Muscle of leg (tissue), 11 donors: Measurements from ENCODE around the gene PLAAT1. TPM values are rescaled to one million over a fixed set of nuclear protein-coding genes. Genes with fewer than 3 reads are reported as not detected.

ENCODE experiments used
- DNase-seq: peaks from one replicate; pipeline ENCODE4 v3.0.0; 2013
- H3K27ac ChIP-seq: one replicate; pipeline ENCODE4 v1.5.1; 2013; ENCODE audit warnings: mild to moderate bottlenecking, low read length, control low read depth
- H3K27me3 ChIP-seq: one replicate; pipeline ENCODE4 v1.6.1; 2013; ENCODE audit warnings: low read length; ENCODE audit not compliant: control insufficient read depth, insufficient read depth
- H3K36me3 ChIP-seq: one replicate; pipeline ENCODE4 v1.6.1; 2013; ENCODE audit warnings: low read length; ENCODE audit not compliant: control insufficient read depth, insufficient read depth
- H3K4me1 ChIP-seq: one replicate; pipeline ENCODE4 v1.6.1; 2013; ENCODE audit warnings: low read length; ENCODE audit not compliant: control insufficient read depth, insufficient read depth
- H3K4me3 ChIP-seq: one replicate; pipeline ENCODE4 v1.5.1; 2013; ENCODE audit warnings: low read length, control low read depth
- H3K9me3 ChIP-seq: replicated peaks from 2 replicates; pipeline ENCODE4 v1.6.1; 2013; ENCODE audit warnings: low read depth, low read length; ENCODE audit not compliant: control insufficient read depth
- WGBS: methylation state at CpG from one replicate; pipeline ENCODE4 v1.1.5; 2013; ENCODE audit warnings: missing lambda C conversion rate; ENCODE audit not compliant: insufficient coverage; 5-methylcytosine and 5-hydroxymethylcytosine counted together
- polyA plus RNA-seq, 8 donors: library from polyadenylated mRNA; unstranded; fragments of 120-200 nt; gene quantifications; one replicate each; pipeline versions ENCODE4 v1.2.1 to v1.2.3, GENCODE V29; 2013; ENCODE audit warnings: inconsistent platforms in 1 of 8, low replicate concordance in 1 of 8; ENCODE audit not compliant: insufficient read length in 8 of 8, insufficient read depth in 1 of 8
- total RNA-seq: library from RNA; stranded (reverse); fragments of 120-200 nt; gene quantifications from one replicate; pipeline ENCODE4 v1.2.4, GENCODE V29; 2013

The PLAAT1 gene
- total and polyA plus RNA-seq, 9 donors: 11.5 to 26.3 (median 21.1) TPM

DNA sequence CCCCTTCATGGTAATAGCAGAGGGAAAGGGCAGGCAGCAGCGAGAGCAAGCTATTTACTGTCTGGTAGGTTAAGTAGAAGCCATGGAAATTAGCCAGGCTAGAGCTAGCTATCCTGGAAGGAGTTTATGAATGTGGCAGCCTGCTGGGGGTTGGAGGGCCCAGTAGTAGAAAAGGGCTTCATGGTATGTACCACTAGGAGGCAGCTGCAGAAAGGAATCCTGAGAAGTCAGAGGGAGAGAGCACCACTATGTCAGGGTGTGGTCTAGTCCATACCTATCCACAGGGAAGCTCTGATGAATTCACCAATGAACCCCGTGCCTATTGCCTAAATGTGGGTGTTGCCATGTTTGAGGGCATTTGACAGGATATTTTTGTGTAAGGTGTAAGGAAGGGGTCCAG, 55.0 kb downstream of the PLAAT1 start:
- Histone ChIP-seq H3K9me3 (peaks cover 4% of the 10 kb centered on the region), H3K36me3 (no peaks in the 10 kb centered on the region), H3K27me3 (no peaks in the 10 kb centered on the region), H3K4me1 (no peaks in the 10 kb centered on the region), H3K27ac (no peak overlapping the region), H3K4me3 (no peak overlapping the region)
- no peak for DNase-seq
- 63% methylated on average over 1 of the region's 2 CpGs for WGBS

DNA sequence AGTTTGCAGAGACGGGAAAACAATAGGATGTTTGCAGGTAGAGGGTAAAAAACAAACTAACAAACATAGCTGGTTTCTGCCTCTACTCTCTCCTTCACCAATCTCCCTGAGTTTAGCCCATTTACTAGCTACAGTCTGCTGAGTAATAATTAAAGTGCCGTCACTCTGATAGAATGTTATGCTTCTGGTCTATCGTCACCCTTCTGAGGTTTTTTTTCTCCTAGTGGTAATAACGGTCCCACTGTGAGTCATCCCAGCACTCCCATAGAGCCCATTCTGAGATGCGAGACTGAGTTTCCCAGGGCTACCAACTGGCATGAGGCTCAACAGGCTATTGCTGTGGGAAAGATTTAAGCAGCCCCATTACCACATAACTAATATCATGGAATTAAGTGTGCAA, 56.4 kb downstream of the PLAAT1 start:
- H3K27me3 ChIP-seq: no peaks in the 10 kb centered on the region
- no peaks in the 10 kb centered on the region for H3K4me1 ChIP-seq
- no peaks in the 10 kb centered on the region for H3K9me3 ChIP-seq
- no peak overlapping the region for H3K4me3 ChIP-seq
- no peaks in the 10 kb centered on the region for H3K36me3 ChIP-seq
- 92% methylated on average over 2 of the region's 5 CpGs for WGBS
- no peak overlapping the region for H3K27ac ChIP-seq
- no peak for DNase-seq

DNA sequence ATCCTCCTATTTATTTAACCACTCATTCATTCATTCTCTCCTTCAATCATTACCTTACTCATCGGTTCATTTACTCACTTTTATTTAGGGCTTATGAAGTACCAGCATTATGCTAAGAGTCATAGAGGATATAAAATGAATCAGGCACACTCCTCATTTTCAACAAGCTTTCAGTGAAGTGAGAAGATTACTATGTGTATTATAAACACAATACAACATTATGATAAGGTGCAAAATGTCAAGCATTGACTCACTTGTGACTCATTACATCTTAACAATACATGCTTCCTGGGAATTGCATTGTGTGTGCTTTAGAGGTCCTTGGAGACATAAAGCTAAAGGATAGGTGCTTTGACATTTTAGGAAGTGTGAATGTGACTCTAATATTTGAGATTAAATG, 60.4 kb downstream of the PLAAT1 start:
- no CpG with 5 or more reads among the region's 1 CpG for WGBS
- no peaks in the 10 kb centered on the region for H3K36me3 ChIP-seq

DNA sequence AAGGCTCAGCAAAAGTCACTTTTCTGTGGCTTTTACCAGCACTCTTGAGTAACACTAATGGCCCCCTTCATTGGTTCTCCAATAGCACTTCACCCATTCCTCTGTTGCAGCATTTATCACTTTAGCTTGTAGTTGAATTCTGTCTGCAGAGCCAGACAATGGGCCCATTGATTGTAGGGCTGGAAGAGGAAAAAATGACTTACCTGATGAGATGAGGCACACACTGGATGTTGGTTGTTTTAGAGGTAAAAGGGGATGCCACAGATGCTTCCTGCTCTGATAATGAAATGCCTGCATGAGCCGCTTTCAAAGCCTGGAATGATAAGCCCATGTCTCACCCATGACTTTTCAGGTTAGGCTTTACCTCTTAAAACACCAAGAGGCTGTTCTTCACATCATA, 64.3 kb downstream of the PLAAT1 start:
- H3K9me3 ChIP-seq: no peaks in the 10 kb centered on the region
- no peaks in the 10 kb centered on the region for H3K36me3 ChIP-seq
- no peak overlapping the region for H3K4me3 ChIP-seq
- no peak for DNase-seq
- no peaks in the 10 kb centered on the region for H3K4me1 ChIP-seq
- H3K27ac ChIP-seq: no peak overlapping the region
- no CpG with 5 or more reads among the region's 1 CpG for WGBS
- H3K27me3 ChIP-seq: no peaks in the 10 kb centered on the region

More for the DNA sequence above, 60.4 kb downstream of the PLAAT1 start:
- Histone ChIP-seq H3K27ac (no peak overlapping the region), H3K9me3 (no peaks in the 10 kb centered on the region), H3K4me3 (no peak overlapping the region), H3K4me1 (no peaks in the 10 kb centered on the region), H3K27me3 (no peaks in the 10 kb centered on the region)
- no peak for DNase-seq

DNA sequence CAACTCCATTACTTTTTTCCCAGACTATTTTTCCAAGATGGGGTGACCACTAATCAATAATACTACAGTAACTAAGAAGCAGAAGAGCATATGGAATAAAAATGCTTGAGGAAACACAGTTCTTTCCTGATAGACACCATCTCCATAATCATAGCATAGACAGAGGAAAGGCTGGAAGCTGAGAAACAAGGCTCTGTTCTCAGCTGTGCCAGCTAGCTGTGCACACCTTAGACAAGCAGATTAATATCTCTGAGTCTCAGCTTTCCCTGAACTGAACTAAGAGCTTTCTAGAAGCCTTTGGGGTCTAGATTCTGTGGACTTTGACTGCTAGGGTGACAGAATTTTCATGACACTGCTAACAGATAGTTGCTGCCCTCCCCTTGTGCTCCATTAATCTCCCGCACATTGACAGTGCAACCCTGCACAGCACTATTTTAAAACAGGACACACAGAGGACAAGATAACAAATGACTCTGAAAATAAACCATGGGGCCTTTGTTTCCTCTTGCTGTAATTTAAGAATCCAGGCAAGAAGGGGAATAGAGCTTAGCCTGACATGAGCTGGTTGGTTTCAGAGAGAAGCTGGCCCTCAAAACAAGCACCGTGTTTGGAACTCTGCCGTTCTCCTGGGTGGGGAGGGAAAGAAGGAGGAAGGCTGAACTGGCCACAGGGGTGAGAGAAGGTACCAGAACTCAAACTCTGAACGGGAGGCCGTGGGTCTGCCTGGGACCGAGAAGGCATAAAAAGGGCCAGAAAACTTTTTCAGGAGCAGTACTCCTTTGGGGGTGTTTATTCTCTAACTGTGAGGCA, 70.1 kb downstream of the PLAAT1 start:
- Histone ChIP-seq H3K27me3 (no peaks in the 10 kb centered on the region), H3K36me3 (no peaks in the 10 kb centered on the region), H3K27ac (no peak overlapping the region), H3K4me1 (peaks cover 4% of the 10 kb centered on the region), H3K9me3 (no peaks in the 10 kb centered on the region), H3K4me3 (no peak overlapping the region)
- WGBS: 60% methylated on average over 4 of the region's 6 CpGs
- DNase-seq: peak; percentile 7

DNA sequence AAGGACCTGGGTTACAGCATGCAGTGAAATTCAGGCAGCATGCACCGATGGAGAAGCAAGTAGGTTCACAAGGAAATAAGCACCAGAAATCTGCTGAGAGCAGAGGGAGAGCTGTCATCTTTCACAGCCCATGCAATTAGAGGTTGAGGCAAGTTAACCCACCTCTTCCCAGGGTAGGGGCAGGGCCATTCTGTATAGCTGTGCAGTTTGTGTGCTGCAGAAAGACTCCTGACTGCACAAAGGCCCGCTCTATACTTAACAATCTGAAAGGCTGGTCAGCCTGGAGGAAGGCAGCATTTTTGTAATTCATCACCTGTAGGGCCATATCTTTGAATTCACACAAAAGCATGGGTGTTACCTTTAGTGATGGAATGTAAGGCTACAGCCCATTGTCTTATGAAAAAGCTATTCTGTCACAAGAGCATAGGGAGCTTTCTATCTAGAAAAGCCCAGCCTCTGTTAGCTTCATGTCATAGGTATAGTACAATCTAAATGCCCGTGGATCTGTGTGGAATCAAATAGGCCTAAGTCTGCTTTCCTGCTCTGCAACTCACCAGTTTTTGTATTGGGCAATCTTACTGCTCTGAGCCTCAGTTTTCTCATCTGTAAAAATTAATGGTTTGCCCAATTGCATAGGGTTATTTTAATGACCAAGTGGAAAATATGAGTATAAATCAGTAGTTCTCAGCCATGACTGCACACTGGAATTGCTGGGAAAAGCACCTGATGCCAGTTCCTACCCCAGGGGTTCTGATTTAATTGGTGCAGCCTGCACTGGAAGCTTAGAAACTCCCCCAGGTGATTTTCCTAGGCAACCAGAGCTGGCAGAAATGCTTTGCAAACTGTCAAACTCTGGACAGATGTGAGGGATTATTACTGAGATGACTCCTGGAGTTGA, 72.3 kb downstream of the PLAAT1 start:
- no peaks in the 10 kb centered on the region for H3K9me3 ChIP-seq
- H3K4me1 ChIP-seq: peaks cover 4% of the 10 kb centered on the region
- H3K27ac ChIP-seq: no peak overlapping the region
- no peak overlapping the region for H3K4me3 ChIP-seq
- WGBS: 64% methylated on average over 2 of the region's 3 CpGs
- H3K36me3 ChIP-seq: no peaks in the 10 kb centered on the region
- no peaks in the 10 kb centered on the region for H3K27me3 ChIP-seq
- no peak for DNase-seq

DNA sequence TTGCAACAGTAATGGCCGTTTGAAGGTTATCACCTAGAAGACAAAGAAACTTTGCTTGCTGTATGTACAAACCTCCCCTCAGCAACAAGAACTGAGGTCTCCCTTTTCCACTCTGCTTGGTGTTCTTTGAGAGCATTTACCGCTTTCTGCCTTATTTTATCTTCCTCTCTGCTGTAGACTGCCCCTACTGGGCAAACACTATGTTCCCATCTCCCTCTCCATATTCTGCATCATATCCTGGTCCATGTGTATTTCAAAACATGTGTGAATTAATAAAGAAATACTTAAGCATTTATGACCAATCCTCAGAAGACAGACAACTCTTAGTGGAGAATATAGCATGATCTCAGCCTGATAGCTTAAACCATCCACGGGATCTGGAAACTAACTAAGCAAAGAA, 73.1 kb downstream of the PLAAT1 start:
- H3K27me3 ChIP-seq: no peaks in the 10 kb centered on the region
- H3K36me3 ChIP-seq: no peaks in the 10 kb centered on the region

DNA sequence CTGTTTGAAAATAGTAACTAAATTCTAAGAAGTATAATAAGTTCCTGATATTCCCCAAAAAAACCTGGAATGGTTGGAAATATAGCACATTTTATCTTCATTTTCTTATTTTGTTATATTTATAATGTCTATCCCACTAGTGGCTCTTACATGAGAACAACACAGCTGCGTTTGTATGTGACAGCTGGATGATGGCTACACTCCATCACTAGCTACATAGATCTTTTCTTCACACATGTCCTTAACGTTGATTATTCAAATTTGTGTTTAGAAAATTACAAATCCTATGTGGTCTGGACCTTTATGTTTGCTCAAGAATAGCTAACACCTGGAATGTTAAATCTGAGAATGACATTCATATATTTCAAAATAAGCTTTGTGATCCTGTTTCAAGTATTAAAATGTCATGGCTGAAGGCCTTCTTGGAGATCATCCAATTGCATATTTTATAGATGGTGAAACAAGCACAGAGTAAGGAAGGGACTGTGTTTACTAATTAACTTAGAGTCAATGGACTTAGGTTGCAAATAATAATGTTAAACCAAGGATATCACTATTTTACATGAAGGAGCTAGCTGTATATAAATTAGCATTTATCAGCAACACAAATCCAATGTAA, 76.8 kb downstream of the PLAAT1 start:
- H3K27ac ChIP-seq: no peak overlapping the region
- peak; percentile 52 for DNase-seq
- no peaks in the 10 kb centered on the region for H3K27me3 ChIP-seq
- no peaks in the 10 kb centered on the region for H3K9me3 ChIP-seq
- no peaks in the 10 kb centered on the region for H3K36me3 ChIP-seq
- whole genome bisulfite sequencing: no CpG with 5 or more reads among the region's 2 CpGs
- H3K4me3 ChIP-seq: no peak overlapping the region
- no peaks in the 10 kb centered on the region for H3K4me1 ChIP-seq

More for the DNA sequence above, 73.1 kb downstream of the PLAAT1 start:
- no peak for DNase-seq
- H3K27ac ChIP-seq: no peak overlapping the region
- peaks cover 4% of the 10 kb centered on the region for H3K4me1 ChIP-seq
- no peaks in the 10 kb centered on the region for H3K9me3 ChIP-seq
- no peak overlapping the region for H3K4me3 ChIP-seq
- 80% methylated on average over 2 of the region's 3 CpGs for WGBS
